Omental fat pad (tissue), 4 donors: ENCODE results near the gene CCNG1. TPM values are rescaled to one million over a fixed set of nuclear protein-coding genes. Genes with fewer than 3 reads are reported as not detected.
A peak's percentile ranks its signal among the peaks of the same experiment; 100 is the strongest.

Experiments
- ATAC-seq: fragments of 150-250 bp; one replicate; pipeline ENCODE4 v1.9.1; 2016; ENCODE audit warnings: mild to moderate bottlenecking, moderate library complexity; ENCODE audit not compliant: low FRiP score
- DNase-seq: peaks from one replicate; pipeline ENCODE4 v3.0.0-alpha.2; 2019; ENCODE audit warnings: low spot score
- CTCF ChIP-seq, 3 donors: fragments of 450-650 bp; IDR thresholded peaks; one replicate each; pipeline ENCODE4 v1.5.1; 2016 to 2017; ENCODE audit warnings: antibody characterized with exemption in 3 of 3, mild to moderate bottlenecking in 3 of 3, moderate library complexity in 2 of 3
- total RNA-seq, 4 donors: library from RNA; depleted of rRNA; stranded (reverse); fragments of >200 nt; gene quantifications; one replicate each; pipeline ENCODE4 v1.1.0, GENCODE V29; 2016

The CCNG1 gene
- total RNA-seq, 4 donors from 2014 or later = 76.1 to 132 (median 106) TPM

- no peak for ATAC-seq
- no peak for TF ChIP-seq CTCF (IDR thresholded peaks at IDR 0.05)
- no peak for DNase-seq
These were observed 18.7 kb downstream of the CCNG1 start for GRCh38 chr5:163456029-163456589.

- TF ChIP-seq CTCF (IDR thresholded peaks at IDR 0.05) = no peak
- ATAC-seq = no peak
- DNase-seq = no peak
These were observed 19.4 kb downstream of the CCNG1 start for GRCh38 chr5:163456840-163457239.

GRCh38 chr5:163458778-163459385, 21.5 kb downstream of the CCNG1 start:
- DNase-seq (no peak), ATAC-seq (no peak)
- TF ChIP-seq CTCF (IDR thresholded peaks at IDR 0.05) = no peak

- no peak for DNase-seq
- no peak for TF ChIP-seq CTCF (IDR thresholded peaks at IDR 0.05)
- peak; percentile 9 for ATAC-seq
These were observed 22.0 kb downstream of the CCNG1 start for GRCh38 chr5:163459462-163459818.

GRCh38 chr5:163459819-163460561, 22.6 kb downstream of the CCNG1 start, which contains the start of gene NUDCD2:
Gene NUDCD2, minus strand, starts transcription at chr5:163460102. Its CDS starts 52 bp downstream, at chr5:163460050.
- DNase-seq = peak; percentile 95
- ATAC-seq = peak; percentile 96
- no peak for TF ChIP-seq CTCF (IDR thresholded peaks at IDR 0.05)

- DNase-seq (no peak), ATAC-seq (no peak)
- no peak for TF ChIP-seq CTCF (IDR thresholded peaks at IDR 0.05)
These were observed 23.3 kb downstream of the CCNG1 start, which contains the start of gene HMMR for GRCh38 chr5:163460562-163461171. Gene HMMR, plus strand, starts transcription at chr5:163460632. Its CDS starts 61 bp downstream, at chr5:163460693.
